Measurements from ENCODE around the gene CGB7.
"Not testable (repeated sequence)": the region's sequence is repeated elsewhere in the genome, so short reads cannot be mapped to it uniquely, and the experiment has no call there.

CGB7 gene

GRCh38 chr19:49073514-49074378 is 16.2 kb upstream of the CGB7 start:
- DNase-seq, result peak; percentile 26

DNA sequence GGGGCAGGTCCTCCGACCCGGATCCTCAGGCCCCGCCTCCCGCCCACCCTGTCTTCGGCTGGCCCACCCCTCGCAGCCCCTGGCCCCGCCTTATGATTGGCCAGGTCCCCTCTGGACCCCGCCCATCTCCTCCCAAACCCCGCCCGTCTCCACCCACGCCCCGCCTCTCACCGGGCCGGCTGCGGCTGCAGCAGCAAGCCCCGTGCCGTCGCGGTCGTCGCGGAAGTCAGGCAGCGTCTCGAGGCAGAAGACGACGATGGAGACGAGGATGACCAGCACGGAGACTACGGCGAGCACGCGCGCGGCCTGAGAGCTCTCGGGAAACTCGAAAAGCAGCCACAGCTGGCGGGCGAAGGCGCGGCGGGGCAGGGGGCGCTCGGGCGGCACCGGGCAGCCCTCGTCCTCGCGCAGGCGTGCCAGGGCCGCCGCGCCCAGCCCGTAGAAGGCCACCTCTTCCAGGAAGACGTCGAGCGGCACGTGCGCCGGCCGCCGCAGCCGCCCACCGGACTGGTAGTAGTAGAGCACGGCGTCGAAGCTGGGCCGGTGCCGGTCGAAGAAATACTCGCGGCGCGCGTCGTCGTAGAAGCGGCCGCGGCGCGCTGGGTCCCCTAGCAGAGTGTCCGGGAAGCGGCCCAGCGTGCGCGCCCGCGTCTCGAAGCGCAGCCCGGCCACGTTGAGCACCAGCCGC is 14.5 kb upstream of the CGB7 start:
- DNase-seq, result no peak

DNA sequence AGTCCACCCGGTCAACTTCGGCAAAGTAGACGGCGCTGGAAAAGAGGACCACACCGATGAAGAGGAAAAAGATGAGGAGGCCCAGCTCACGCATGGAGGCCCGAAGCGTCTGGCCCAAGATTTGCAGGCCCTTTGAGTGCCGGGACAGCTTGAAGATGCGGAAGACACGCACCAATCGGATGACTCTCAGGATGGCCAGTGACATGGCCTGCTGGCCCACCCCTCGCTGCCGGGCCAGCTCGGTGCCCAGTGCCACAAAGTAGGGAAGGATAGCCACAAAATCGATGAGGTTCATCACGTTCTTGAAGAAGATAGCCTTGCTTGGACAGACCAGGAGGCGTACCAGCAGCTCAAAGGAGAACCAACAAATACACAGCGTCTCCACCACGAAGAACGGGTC is 12.9 kb upstream of the CGB7 start:
- no peak for DNase-seq

DNA sequence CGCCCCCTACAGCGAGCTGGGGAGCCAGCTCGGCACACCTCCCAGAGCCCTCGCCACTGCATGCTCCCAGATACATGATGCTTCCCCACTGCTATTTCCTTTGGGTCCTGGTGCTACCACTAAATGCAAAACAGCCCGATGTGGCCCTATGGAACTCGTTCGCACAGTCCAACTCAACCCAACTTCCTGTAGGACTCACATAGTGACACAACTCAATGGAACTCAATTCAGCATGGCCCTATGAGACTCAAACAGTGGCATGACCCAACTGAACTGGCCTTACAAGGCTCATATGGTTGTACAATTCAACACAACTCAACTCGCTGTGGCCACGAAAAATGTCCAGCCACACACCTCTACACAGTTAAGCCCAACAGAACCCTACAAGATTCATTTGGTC is 11.5 kb upstream of the CGB7 start:
- DNase-seq, result no peak

DNA sequence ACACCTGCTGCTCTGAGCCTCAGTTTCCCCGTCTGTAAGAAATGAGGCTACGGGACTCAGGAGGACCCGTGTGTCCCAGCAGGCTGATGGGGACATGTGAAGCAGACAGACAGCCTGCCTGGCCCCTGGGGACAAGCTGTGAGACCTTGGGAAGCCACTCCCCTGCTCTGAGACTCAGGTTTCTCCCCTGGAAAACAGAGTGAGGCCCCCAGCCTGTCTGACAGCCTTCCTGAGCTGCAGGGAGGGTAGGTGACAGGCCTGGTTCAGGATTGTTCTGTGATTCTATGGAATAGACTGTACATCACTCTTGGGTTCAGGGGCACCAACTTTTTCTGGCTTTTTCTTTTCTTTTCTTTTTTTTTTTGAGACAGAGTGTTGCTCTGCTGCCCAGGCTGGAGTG is 10.0 kb upstream of the CGB7 start:
- no peak for DNase-seq

GRCh38 chr19:49065905-49066512 is 8.5 kb upstream of the CGB7 start:
- DNase-seq, result no peak

DNA sequence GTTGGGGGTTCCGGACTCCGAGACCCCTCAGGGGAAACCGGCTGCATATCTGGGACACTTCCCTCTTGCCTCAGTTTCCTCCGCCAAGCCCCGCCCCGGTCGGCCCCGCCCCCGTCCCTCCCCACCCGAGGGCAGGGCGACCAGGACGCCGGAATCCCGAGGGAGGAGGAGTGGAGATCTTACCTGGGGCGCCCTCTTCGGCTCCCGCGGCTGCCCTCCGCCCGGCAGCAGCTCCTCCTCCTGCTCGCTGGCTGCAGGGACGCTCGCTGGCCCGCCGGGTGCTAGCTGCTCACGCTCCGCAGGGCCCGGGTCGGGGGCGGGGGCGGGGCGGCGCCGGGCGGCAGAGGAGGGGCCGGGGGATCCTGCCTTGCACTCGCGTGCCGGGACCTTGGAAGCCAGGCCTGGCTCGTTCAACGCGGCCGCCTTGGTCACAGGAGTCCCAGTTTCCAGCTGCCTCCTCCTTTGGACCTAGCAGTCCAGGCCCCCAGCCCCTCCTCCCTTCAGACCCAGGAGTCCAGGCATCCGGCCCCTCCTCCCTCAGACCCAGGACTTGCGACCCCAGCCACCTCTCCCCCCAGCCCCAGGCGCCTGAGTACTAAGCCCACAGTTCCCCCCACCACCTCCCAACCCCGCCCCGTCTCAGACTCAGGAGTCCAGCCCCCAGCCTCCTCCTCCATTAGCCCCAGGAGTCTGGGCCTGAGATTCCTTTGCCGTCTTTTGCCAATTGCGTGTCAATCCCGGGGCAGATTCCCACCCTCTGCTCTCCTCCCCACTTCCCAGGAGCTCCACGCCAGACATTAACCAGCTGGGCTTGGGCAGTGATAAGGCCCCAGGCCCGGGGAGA is 7.4 kb upstream of the CGB7 start, which contains the start of gene NTF4:
Gene NTF4 (minus strand): TSS at position 51 of the 844 bp plus-strand sequence. CDS start 2,821 bp downstream, outside the sequence.
- peak; percentile 8 for DNase-seq

- DNase-seq, result no peak
Measured at GRCh38 chr19:49064029-49064629, 6.6 kb upstream of the CGB7 start.

DNA sequence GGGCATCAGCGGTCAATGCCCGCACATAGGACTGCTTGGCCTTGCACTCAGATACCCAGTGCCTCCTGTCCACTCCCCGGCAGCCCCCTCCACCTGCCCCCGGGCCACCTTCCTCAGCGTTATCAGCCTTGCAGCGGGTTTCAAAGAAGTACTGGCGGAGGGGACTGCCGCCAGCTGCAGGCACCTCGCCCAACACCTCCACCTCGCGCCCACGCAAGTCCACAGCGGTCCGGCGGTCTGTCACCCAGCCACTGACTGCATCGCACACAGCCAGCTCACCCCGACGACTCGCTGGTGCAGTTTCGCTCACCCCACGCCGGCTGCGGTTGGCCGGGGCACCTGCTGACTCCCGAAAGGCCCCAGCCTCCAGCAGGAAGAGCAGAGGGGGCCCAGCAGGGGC is 3.9 kb upstream of the CGB7 start:
- no peak for DNase-seq

DNA sequence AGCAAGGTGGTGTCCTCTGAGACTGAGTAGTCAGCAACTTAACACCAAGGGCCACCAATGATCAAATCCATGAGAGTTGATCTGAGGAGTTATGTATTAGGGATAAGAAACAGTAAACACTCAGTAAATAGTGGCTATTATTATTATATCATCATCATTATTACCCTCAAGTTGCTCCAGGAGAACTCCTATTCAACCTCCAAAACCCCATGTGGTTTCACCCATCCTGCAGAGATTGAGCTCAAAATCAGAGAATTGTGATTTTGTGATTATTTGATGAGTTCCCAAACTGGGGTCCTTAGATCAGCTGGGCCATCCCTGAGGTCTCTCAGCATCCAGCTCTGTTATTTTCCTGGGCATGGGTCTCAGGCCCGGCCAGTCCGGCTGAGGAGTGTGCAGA is 3.5 kb upstream of the CGB7 start:
- no peak for DNase-seq

GRCh38 chr19:49059053-49059452 is 1.5 kb upstream of the CGB7 start:
- no peak for DNase-seq

- DNase-seq, result no peak
Measured at GRCh38 chr19:49058562-49058961, 1.0 kb upstream of the CGB7 start.

DNA sequence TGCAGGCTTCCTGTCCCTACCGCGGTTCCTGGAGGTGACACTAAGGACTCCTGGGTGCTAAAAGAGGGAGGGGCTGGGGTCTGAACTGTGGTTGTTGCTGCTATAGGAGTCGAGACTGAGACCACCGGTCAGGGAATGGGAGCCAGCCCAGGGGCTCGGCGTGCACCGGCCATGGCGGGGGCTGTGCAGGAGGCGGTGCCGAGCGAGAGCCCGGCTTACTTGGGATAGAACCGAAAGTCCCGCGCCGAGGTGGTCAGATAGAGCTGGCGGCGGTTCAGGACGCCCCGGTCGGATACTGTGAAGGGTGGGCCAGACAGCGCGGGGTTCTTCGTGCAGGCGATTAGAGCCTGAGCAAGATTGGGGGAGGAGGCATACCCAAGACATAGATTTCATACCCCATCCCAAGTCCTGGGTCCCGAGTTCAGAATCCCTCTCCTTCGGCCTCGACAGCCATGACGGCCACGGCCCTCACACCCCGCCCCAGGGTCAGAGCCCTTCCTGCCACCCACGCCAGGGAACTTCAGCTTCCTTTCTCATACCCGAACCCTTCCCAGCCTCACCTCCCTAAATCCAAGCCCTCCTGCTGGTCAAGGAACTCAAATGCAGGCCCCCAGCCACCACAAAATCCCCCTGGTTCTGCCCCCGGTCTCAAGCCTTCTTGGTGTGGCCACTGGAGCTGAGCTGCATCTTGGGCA is 500 bp downstream of the CGB7 start:
- DNase-seq, result peak; percentile 24

DNA sequence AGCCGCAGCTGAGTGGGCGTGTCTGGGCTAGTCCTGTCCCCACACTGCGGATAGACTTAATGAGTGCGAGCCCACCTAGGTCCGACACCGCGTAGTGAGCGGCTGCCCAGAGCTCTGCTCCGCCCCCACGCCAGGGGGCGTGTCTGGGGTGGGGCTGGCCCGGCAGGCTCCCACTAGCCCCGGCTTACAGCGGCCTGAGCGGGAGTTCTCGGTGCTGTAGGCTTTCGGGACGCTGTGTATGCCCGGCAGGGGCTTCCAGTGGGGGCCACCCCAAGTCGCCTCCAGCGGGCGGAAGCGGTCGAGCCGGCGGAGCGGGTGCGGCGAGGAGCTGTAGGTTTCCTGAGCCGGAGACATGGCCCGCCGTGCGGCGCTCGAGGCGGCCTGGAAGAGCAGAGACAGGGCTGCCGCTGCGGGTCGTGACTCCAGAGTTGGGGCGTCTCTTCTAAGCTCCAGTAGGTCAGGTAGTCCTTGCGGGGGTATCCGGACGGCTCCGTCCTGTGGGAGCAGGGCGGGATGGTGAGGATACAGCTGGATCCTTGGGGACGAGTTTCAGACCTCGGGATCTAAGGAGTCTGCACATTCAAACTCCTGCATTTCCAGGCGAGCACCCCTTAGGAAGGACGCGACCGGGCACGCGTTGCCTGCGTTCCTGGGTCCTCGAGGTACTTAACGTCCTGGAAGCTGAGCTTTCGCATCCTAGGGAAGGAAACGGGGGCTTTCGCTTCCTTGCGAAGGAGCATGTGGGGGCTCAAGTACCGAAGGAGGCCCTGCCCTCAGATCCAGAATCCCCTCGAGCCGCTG is 1.2 kb downstream of the CGB7 start:
- peak; percentile 66 for DNase-seq

DNA sequence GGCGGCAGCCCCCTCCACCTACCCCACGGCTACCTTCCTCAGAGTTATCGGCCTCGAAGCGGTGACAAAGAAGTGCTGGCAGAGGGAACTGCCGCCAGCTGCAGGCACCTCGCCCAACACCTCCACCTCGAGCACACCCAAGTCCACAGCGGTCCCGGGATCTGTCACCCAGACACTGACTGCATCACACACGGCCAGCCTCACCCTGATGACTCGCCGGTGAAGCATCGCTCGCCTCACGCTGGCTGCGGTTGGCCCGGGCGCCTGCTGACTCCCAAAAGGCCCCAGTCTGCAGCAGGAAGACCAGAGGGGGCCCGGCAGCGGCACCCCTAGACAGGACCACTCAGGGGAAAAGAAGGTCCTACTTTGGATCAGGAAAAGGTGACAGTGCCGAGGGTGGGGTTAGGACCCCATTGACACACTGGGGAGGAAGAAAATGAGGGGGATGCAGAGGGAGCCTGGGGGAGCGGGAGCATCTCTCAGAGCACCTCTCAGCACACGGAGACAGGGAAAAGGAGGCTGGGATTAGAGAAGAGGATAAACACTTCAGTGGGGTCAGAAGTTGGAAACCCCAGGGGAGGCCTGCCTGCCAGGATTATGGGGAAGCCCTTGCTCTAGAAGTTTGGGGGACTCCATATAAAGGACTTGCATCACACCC is 7.0 kb downstream of the CGB7 start:
- not testable (repeated sequence) for DNase-seq

DNA sequence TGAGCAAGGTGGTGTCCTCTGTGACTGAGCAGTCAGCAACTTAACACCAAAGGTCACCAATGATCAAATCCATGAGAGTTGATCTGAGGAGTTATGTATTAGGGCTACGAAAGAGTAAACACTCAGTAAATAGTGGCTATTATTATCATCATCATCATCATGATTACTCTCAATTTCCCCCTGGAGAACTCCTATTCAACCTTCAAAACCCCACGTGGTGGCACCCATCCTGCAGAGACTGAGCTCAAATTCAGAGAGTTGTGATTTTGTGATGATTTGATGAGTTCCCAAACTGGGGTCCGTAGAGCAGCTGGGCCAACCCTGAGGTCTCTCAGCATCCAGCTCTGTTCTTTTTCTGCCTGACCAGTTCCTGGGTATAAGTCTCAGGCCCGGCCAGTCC is 7.7 kb downstream of the CGB7 start:
- not testable (repeated sequence) for DNase-seq

- not testable (repeated sequence) for DNase-seq
Measured at GRCh38 chr19:49049011-49049410, 8.5 kb downstream of the CGB7 start, which contains the start of gene CGB8. Gene CGB8, minus strand, starts transcription at chr19:49049111. Its CDS starts 372 bp downstream, at chr19:49048739.

DNA sequence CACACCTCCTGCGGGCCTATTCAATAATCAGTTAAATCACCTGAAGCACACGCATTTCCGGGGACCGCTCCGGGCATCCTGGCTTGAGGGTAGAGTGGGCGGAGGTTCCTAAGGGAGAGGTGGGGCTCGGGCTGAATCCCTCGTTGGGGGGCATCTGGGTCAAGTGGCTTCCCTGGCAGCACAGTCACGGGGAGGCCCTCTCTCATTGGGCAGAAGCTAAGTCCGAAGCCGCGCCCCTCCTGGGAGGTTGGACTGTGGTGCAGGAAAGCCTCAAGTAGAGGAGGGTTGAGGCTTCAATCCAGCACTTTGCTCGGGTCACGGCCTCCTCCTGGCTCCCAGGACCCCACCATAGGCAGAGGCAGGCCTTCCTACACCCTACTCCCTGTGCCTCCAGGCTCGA is 14.0 kb downstream of the CGB7 start, which contains the start of gene CGB5:
Gene CGB5 (plus strand): TSS at position 301 of the 400 bp plus-strand sequence. CDS start 362 bp downstream, outside the sequence.
- not testable (repeated sequence) for DNase-seq

DNA sequence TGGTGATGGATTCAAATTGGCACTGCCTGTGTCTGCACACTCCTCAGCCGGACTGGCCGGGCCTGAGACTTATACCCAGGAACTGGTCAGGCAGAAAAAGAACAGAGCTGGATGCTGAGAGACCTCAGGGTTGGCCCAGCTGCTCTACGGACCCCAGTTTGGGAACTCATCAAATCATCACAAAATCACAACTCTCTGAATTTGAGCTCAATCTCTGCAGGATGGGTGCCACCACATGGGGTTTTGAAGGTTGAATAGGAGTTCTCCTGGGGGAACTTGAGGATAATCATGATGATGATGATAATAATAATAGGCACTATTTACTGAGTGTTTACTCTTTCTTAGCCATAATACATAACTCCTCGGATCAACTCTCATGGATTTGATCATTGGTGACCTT is 14.9 kb downstream of the CGB7 start:
- DNase-seq, result not testable (repeated sequence)

DNA sequence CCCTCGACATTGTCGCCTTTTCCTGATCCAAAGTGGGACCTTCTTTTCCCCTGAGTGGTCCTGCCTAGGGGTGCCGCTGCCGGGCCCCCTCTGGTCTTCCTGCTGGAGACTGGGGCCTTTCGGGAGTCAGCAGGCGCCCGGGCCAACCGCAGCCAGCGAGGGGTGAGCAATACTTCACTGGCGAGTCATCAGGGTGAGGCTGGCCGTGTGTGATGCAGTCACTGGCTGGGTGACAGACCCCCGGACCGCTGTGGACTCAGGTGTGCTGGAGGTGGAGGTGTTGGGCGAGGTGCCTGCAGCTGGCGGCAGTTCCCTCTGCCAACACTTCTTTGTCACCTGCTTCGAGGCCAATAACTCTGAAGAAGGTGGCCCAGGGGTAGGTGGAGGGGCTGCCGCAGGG is 15.4 kb downstream of the CGB7 start:
- no peak for DNase-seq
